Epithelial cell of esophagus (primary cell): ENCODE measurements around the gene F11R.
"Not testable (repeated sequence)": the region's sequence is repeated elsewhere in the genome, so short reads cannot be mapped to it uniquely, and the experiment has no call there.

Experiments
- DNase-seq: peaks from one replicate; pipeline ENCODE4 v3.0.0; 2010; ENCODE audit warnings: low read depth
- H3K4me3 ChIP-seq: 2 replicates; pipeline ENCODE4 v1.5.1; 2011; ENCODE audit warnings: mild to moderate bottlenecking, low read length, control low read depth
- CTCF ChIP-seq: IDR thresholded peaks from 2 replicates; pipeline ENCODE4 v1.5.1; 2011; ENCODE audit warnings: low read depth, mild to moderate bottlenecking, low read length, control low read depth, inconsistent platforms; ENCODE audit not compliant: insufficient read depth; ENCODE audit errors: missing control alignments

The F11R gene

GRCh38 chr1:161020509-161021164, at the start of gene F11R:
F11R (minus strand) TSS chr1:161021152; CDS start chr1:161021073, 79 bp downstream.
- peak; percentile 87 for DNase-seq
- TF ChIP-seq CTCF: peak; percentile 32

DNA sequence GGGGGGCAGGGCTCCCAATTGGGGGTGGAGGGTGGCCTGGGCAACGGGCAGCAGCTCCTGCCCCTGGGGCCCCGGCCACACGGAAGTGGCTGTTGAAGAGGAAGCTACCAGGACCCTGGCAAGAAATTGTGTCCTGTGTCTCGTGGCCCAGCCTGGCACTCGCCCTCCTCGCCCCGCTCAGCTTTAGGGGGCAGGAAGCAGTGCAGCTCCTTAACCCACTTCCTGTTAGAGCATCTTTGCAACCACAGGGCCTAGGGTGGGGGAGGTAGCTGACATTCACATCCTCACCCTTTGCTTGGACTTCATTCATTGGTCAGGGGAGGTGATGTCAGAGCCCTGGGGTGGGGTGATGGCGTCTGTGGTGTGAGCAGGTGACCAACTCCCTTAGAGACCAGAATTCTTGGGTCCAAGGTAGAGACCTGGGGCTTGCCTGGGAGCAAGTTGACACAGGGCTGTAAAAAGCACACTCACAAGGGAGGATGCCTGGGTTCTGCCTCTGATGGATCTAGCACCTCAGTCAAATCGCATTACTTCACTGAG, 48.8 kb upstream of the F11R start, which contains the start of gene ARHGAP30:
Gene ARHGAP30, minus strand, starts transcription at position 161 of the 540 bp plus-strand sequence. CDS start 267 bp downstream, outside the sequence.
- TF ChIP-seq CTCF: no peak
- no peak within 1 kb of the TSS for H3K4me3 ChIP-seq
- DNase-seq: no peak

More at GRCh38 chr1:161020509-161021164, at the start of gene F11R:
- peak within 1 kb of the TSS; percentile 98 for H3K4me3 ChIP-seq

DNA sequence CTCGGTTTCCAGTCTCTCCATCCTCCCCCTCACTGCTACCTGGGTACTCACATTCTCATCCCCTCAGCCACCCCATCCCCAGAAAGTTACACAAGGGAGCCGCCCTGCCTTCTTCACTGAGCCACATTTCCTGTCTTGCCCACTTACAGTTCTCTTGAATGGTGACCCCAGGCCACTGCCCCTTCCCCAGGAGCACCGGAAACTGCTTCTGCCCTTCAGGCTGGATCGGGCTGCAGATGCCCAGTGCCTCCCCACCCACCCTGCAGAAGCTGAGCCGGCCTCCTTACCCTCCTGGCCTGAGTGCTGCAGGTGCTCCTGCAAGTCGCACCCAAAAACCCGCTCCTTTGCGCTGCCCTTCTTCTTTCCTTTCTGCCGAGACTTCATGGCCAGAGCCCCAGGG, 48.3 kb upstream of the F11R start:
- H3K4me3 ChIP-seq: no peak overlapping the region
- DNase-seq: no peak

GRCh38 chr1:161068306-161069234, 47.6 kb upstream of the F11R start:
- TF ChIP-seq CTCF: no peak
- no peak overlapping the region for H3K4me3 ChIP-seq
- peak; percentile 43 for DNase-seq

More for the DNA sequence above, 48.3 kb upstream of the F11R start:
- TF ChIP-seq CTCF: no peak

DNA sequence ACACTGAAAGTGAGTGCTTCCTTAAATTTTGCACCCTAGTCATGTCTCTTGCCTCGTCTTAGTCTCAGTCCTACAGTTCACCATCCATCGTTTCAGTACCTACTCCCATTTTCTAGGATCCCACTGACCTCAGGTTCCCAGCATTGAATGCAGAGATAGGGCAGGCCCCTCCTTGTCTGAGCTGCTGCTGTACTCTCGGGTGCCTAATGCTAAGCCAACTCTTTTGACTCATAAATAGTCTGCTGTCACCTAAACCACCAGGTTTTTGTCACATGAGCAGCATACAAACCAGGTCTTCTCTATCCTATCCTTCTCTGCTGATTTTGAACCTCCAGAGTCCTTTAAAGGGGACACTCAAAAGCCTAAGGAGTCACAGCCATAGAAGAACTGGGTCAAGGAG, 45.7 kb upstream of the F11R start:
- H3K4me3 ChIP-seq: no peak overlapping the region
- TF ChIP-seq CTCF: no peak
- no peak for DNase-seq

DNA sequence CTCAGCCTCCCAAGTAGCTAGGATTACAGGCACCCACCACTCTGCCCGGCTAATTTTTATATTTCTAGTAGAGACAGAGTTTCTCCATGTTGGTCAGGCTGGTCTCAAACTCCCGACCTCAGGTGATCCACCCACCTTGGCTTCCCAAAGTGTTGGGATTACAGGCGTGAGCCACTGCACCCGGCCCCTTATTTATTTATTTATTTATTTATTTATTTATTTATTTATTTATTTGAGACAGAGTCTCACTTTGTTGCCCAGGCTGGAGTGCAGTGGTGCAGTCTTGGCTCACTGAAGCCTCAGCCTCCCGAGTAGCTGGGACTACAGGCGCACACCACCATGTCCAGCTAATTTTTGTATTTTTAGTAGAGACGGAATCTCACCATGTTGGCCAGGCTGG, 44.7 kb upstream of the F11R start:
- not testable (repeated sequence) for H3K4me3 ChIP-seq, DNase-seq

- DNase-seq, H3K4me3 ChIP-seq: not testable (repeated sequence)
Measured at GRCh38 chr1:161063936-161064335, 43.0 kb upstream of the F11R start.

GRCh38 chr1:161061419-161061818, 40.5 kb upstream of the F11R start:
- no peak overlapping the region for H3K4me3 ChIP-seq
- DNase-seq: no peak
- TF ChIP-seq CTCF: no peak
